SK-N-SH (cell line): ENCODE measurements around the gene EYA2. TPM values are rescaled to one million over a fixed set of nuclear protein-coding genes. Genes with fewer than 3 reads are reported as not detected.

Experiments used
- CTCF ChIA-PET: fragments of 300-600, 350-600 bp; formaldehyde crosslinking; extraction: SDS; loops from one replicate; lab custom pipeline; 2021; lab: Yijun Ruan, JAX
- POLR2A ChIA-PET: fragments of 350-600 bp; sonication (Branson Sonifier 250); formaldehyde crosslinking; extraction: SDS; loops from one replicate; lab custom pipeline; 2020; ENCODE audit warnings: antibody characterized with exemption, inconsistent platforms; lab: Yijun Ruan, JAX
- DNase-seq: peaks from one replicate; pipeline ENCODE4 v3.0.0; 2012
- H2AFZ ChIP-seq: fragments of 200-600 bp; sonication (generic); 2 replicates; pipeline ENCODE4 v1.8.1; 2016; ENCODE audit warnings: antibody characterized with exemption, mild to moderate bottlenecking, low read depth
- H3F3A ChIP-seq: fragments of 200-600 bp; sonication (generic); replicated peaks from 2 replicates; pipeline ENCODE3; 2016; ENCODE audit warnings: antibody characterized with exemption, mild to moderate bottlenecking; ENCODE audit not compliant: insufficient read depth
- H3K27ac ChIP-seq, 2 experiments: fragments of 200-500 bp in 1 of 2; fragments of 200-600 bp in 1 of 2; sonication (Bioruptor generic) in 1 of 2; sonication (generic), shearing (Covaris generic) in 1 of 2; 2 replicates each; pipeline versions ENCODE4 v1.5.1 to v1.6.1; 2014 to 2016; ENCODE audit warnings: low read depth in 2 of 2, inconsistent platforms in 1 of 2, low read length in 1 of 2, mild to moderate bottlenecking in 1 of 2, mixed read lengths in 1 of 2
- H3K27me3 ChIP-seq: fragments of 200-600 bp; sonication (generic), shearing (Covaris generic); 2 replicates; pipeline ENCODE4 v1.6.1; 2016; ENCODE audit warnings: mixed run types; ENCODE audit not compliant: insufficient read depth
- H3K36me3 ChIP-seq, 2 experiments: fragments of 200-500 bp in 1 of 2; fragments of 200-600 bp in 1 of 2; sonication (Bioruptor generic) in 1 of 2; sonication (generic) in 1 of 2; replicated peaks in 1 of 2; 2 replicates each; pipeline versions ENCODE3 to v1.5.1; 2014 to 2016; ENCODE audit warnings: low read length in 1 of 2, mild to moderate bottlenecking in 1 of 2; ENCODE audit not compliant: insufficient read depth in 2 of 2, control insufficient read depth in 1 of 2
- H3K4me1 ChIP-seq, 2 experiments: fragments of 200-500 bp in 1 of 2; fragments of 200-600 bp in 1 of 2; sonication (Bioruptor generic) in 1 of 2; sonication (generic), shearing (Covaris generic) in 1 of 2; 2 replicates each; pipeline versions ENCODE4 v1.5.1 to v1.6.1; 2014 to 2016; ENCODE audit warnings: low read depth in 1 of 2, low read length in 1 of 2, mixed run types in 1 of 2; ENCODE audit not compliant: insufficient read depth in 2 of 2, control insufficient read depth in 1 of 2
- H3K4me2 ChIP-seq: fragments of 200-600 bp; sonication (generic), shearing (Covaris generic); 2 replicates; pipeline ENCODE4 v1.6.1; 2017; ENCODE audit warnings: mixed run types
- H3K4me3 ChIP-seq, 2 experiments: fragments of 200-500 bp in 1 of 2; fragments of 200-600 bp in 1 of 2; sonication (Bioruptor generic) in 1 of 2; sonication (generic), shearing (Covaris generic) in 1 of 2; 2 replicates each; pipeline versions ENCODE4 v1.5.1 to v1.8.1; 2014 to 2016; ENCODE audit warnings: low read depth in 2 of 2, inconsistent platforms in 1 of 2, low read length in 1 of 2, mild to moderate bottlenecking in 1 of 2, mixed read lengths in 1 of 2, moderate library complexity in 1 of 2
- H3K79me2 ChIP-seq: fragments of 200-600 bp; sonication (generic); 2 replicates; pipeline ENCODE4 v1.8.1; 2017; ENCODE audit warnings: mild to moderate bottlenecking; ENCODE audit not compliant: insufficient read depth
- H3K9ac ChIP-seq: fragments of 200-600 bp; sonication (generic); 2 replicates; pipeline ENCODE4 v1.6.1; 2017; ENCODE audit warnings: mixed run types
- H3K9me2 ChIP-seq: fragments of 200-600 bp; sonication (generic); 2 replicates; pipeline ENCODE4 v1.6.1; 2017; ENCODE audit warnings: mixed run types
- H3K9me3 ChIP-seq: fragments of 200-600 bp; sonication (generic); 2 replicates; pipeline ENCODE4 v1.6.1; 2017; ENCODE audit warnings: mixed run types, mild to moderate bottlenecking, moderate library complexity
- H4K20me1 ChIP-seq: fragments of 200-600 bp; sonication (generic); 2 replicates; pipeline ENCODE4 v1.6.1; 2017; ENCODE audit warnings: mild to moderate bottlenecking, mixed run types; ENCODE audit not compliant: insufficient read depth
- EZH2phosphoT487 ChIP-seq: fragments of 200-600 bp; sonication (generic); IDR thresholded peaks from 2 replicates; pipeline ENCODE4 v1.6.1; 2017; ENCODE audit warnings: low read depth, mixed run types, mild to moderate bottlenecking, antibody characterized with exemption, moderate library complexity, borderline replicate concordance
- FOSL2 ChIP-seq: IDR thresholded peaks from 2 replicates; pipeline ENCODE4 v1.4.0; 2012; ENCODE audit warnings: low read depth, mild to moderate bottlenecking, moderate library complexity, borderline replicate concordance
- GATA2 ChIP-seq: sonication (generic); formaldehyde crosslinking; IDR thresholded peaks from 2 replicates; pipeline ENCODE4 v1.5.0; 2020; ENCODE audit warnings: mild to moderate bottlenecking, missing genetic modification reagents
- MXI1 ChIP-seq: IDR thresholded peaks from 2 replicates; pipeline ENCODE4 v1.6.1; 2012; ENCODE audit warnings: mild to moderate bottlenecking, low read depth, low read length, improper control_type of control experiment
- NRF1 ChIP-seq: IDR thresholded peaks from 2 replicates; pipeline ENCODE4 v1.6.1; 2012; ENCODE audit warnings: low read depth, mild to moderate bottlenecking, low read length
- RXRA ChIP-seq: IDR thresholded peaks from 2 replicates; pipeline ENCODE4 v1.4.0; 2012; ENCODE audit warnings: low read depth, mild to moderate bottlenecking, borderline replicate concordance
- SIN3A ChIP-seq: IDR thresholded peaks from 2 replicates; pipeline ENCODE4 v1.6.1; 2012; ENCODE audit warnings: low read depth, mild to moderate bottlenecking, low read length, moderate library complexity, borderline replicate concordance
- TAF1 ChIP-seq: IDR thresholded peaks from 2 replicates; pipeline ENCODE4 v1.6.1; 2012; ENCODE audit warnings: low read depth, mild to moderate bottlenecking, low read length, moderate library complexity, borderline replicate concordance
- YY1 ChIP-seq: IDR thresholded peaks from 2 replicates; pipeline ENCODE4 v1.4.0; 2012; ENCODE audit warnings: low read depth, mild to moderate bottlenecking
- WGBS: methylation state at CpG from one replicate; pipeline ENCODE4 v1.1.6; 2017; ENCODE audit warnings: low lambda C conversion rate; 5-methylcytosine and 5-hydroxymethylcytosine counted together
- polyA plus RNA-seq, 3 experiments: library from polyadenylated mRNA; depleted of rRNA; stranded (reverse); fragments of >200 nt; gene quantifications; 2 replicates each; pipeline ENCODE4 v1.2.3, GENCODE V29; 2012
- TF ChIP-seq, protein P1 (sequence below): IDR thresholded peaks from 2 replicates; pipeline ENCODE4 v1.4.0; 2012; ENCODE audit warnings: low read depth, borderline replicate concordance
- TF ChIP-seq, protein P2 (sequence below): IDR thresholded peaks from 2 replicates; pipeline ENCODE4; 2012
- TF ChIP-seq, protein P3 (sequence below): IDR thresholded peaks from 2 replicates; pipeline ENCODE4 v1.4.0; 2012; ENCODE audit warnings: low read depth, borderline replicate concordance

The EYA2 gene
- polyA plus RNA-seq, 1 of the 3 experiments (the other 2 are of a cell fraction) = 0.05 TPM

DNA sequence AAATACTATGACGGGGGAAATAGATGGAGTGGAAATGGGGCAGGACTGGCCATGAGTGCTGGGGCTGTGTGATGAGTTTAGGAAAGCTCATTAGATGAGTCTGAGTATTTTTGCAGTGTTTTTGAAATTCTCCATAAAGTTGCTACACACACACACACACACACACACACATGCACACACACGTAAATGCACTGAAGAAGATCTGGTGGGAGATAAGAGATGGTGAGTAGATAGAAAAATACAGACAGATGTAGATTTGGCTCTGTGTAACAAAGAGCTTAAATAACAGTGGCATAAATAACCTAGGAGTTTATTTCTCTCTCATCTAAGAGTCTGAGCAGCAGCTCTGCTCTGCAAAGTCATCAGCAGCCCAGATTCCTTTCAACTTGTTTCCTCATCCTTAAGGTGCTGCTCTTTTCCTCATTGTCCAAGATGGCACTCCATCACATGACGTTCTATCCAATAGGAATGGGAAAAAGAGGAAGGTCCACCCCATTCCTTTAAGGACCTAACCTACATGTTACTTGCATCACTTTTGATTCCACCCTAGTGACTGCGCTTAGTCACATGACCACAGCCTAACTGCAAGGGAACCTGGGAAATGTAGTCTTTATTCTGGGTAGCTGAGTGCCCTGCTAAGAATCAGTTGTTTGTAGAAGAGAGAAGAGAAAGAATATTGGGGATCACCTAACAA is 76.4 kb downstream of the EYA2 start:
- no peaks in the 10 kb centered on the region for H4K20me1 ChIP-seq
- no peaks in the 10 kb centered on the region for H3K9me3 ChIP-seq
- TF ChIP-seq YY1 (no peak; the same call in 1 of the 2 replicates), FOSL2 (no peak), MXI1 (no peak), GATA2 (peak; percentile 48)
- TF ChIP-seq, protein P1, sequence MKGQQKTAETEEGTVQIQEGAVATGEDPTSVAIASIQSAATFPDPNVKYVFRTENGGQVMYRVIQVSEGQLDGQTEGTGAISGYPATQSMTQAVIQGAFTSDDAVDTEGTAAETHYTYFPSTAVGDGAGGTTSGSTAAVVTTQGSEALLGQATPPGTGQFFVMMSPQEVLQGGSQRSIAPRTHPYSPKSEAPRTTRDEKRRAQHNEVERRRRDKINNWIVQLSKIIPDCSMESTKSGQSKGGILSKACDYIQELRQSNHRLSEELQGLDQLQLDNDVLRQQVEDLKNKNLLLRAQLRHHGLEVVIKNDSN = peak; percentile 93
- TF ChIP-seq, protein P2, sequence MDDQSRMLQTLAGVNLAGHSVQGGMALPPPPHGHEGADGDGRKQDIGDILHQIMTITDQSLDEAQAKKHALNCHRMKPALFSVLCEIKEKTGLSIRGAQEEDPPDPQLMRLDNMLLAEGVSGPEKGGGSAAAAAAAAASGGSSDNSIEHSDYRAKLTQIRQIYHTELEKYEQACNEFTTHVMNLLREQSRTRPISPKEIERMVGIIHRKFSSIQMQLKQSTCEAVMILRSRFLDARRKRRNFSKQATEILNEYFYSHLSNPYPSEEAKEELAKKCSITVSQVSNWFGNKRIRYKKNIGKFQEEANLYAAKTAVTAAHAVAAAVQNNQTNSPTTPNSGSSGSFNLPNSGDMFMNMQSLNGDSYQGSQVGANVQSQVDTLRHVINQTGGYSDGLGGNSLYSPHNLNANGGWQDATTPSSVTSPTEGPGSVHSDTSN = peak; percentile 83
- no peaks in the 10 kb centered on the region; a peak in 2 of 4 replicates for H3K4me1 ChIP-seq
- H3K9ac ChIP-seq = no peak overlapping the region
- H3K9me2 ChIP-seq = no peaks in the 10 kb centered on the region
- no peak overlapping the region for H3K4me3 ChIP-seq
- no peaks in the 10 kb centered on the region for H3F3A ChIP-seq
- H3K36me3 ChIP-seq = no peaks in the 10 kb centered on the region
- peak; percentile 76 for DNase-seq
- peak overlapping the region; percentile 36; the same call in 1 of the 2 replicates for H2AFZ ChIP-seq
- ChIA-PET CTCF (interaction anchor here (1.0 kb wide), 1 partner anchor 9 kb away, joined by 3 read pairs; no protein-coding TSS in a partner anchor), POLR2A (no interaction called here)
- no peak overlapping the region for H3K27ac ChIP-seq
- 12% methylated on average over 4 of the region's 4 CpGs for WGBS
- H3K79me2 ChIP-seq = no peaks in the 10 kb centered on the region
- H3K4me2 ChIP-seq = no peak overlapping the region
- H3K27me3 ChIP-seq = peaks cover 9% of the 10 kb centered on the region; the same call in 1 of the 2 replicates

DNA sequence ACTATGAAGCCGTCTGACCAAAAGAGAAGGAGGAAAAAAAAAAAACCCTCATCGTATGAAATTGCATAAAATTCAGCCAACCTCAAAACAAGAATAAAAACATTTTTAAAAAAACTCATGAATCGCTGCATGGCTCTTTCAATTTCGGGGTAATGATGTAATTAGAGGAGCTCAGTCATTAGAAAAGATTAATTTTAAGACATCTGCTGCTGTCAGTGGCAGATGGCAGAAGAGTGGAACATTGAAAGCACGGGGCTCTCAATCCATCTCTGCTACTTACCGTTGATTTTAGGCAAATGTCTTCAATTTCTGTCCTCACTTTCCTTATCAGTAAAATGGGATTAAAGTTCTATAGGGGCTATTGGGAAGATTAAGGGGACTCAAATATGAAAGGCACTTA is 79.1 kb downstream of the EYA2 start:
- ChIA-PET POLR2A (no interaction called here), CTCF (no interaction called here)
- H3K79me2 ChIP-seq = no peaks in the 10 kb centered on the region
- H3K9me2 ChIP-seq = no peaks in the 10 kb centered on the region
- no peaks in the 10 kb centered on the region for H4K20me1 ChIP-seq
- no peak overlapping the region for H3K4me3 ChIP-seq
- H3K9me3 ChIP-seq = no peaks in the 10 kb centered on the region
- H3K27me3 ChIP-seq = peaks cover 9% of the 10 kb centered on the region; the same call in 1 of the 2 replicates
- no peaks in the 10 kb centered on the region for H3K36me3 ChIP-seq
- no peak for DNase-seq
- H3K27ac ChIP-seq = no peak overlapping the region
- H2AFZ ChIP-seq = no peak overlapping the region
- WGBS = 22% methylated on average over 6 of the region's 6 CpGs
- H3F3A ChIP-seq = no peaks in the 10 kb centered on the region
- H3K4me1 ChIP-seq = no peaks in the 10 kb centered on the region; a peak in 1 of 4 replicates
- no peak for TF ChIP-seq NRF1
- no peak for TF ChIP-seq RXRA
- no peak for TF ChIP-seq FOSL2
- TF ChIP-seq SIN3A = no peak
- no peak for TF ChIP-seq EZH2phosphoT487
- TF ChIP-seq TAF1 = no peak
- TF ChIP-seq, protein P3, sequence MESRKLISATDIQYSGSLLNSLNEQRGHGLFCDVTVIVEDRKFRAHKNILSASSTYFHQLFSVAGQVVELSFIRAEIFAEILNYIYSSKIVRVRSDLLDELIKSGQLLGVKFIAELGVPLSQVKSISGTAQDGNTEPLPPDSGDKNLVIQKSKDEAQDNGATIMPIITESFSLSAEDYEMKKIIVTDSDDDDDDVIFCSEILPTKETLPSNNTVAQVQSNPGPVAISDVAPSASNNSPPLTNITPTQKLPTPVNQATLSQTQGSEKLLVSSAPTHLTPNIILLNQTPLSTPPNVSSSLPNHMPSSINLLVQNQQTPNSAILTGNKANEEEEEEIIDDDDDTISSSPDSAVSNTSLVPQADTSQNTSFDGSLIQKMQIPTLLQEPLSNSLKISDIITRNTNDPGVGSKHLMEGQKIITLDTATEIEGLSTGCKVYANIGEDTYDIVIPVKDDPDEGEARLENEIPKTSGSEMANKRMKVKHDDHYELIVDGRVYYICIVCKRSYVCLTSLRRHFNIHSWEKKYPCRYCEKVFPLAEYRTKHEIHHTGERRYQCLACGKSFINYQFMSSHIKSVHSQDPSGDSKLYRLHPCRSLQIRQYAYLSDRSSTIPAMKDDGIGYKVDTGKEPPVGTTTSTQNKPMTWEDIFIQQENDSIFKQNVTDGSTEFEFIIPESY = no peak
- no peak overlapping the region for H3K4me2 ChIP-seq
- H3K9ac ChIP-seq = no peak overlapping the region
